ENCODE measurements around the gene CRYBG1.

- TF ChIP-seq CTCF (IDR thresholded peaks at IDR 0.05) (no peak), POLR2A (IDR thresholded peaks at IDR 0.05) (no peak)
Measured at GRCh38 chr6:106383573-106383972, 23.1 kb downstream of the CRYBG1 start.

All from lower leg skin (tissue), 3 donors.